ENCODE measurements around the gene TIGD1. TPM values are rescaled to one million over a fixed set of nuclear protein-coding genes. Genes with fewer than 3 reads are reported as not detected.
A peak's percentile ranks its signal among the peaks of the same experiment; 100 is the strongest.

Gene TIGD1
- total RNA-seq, 5 donors from 2014 or later (not counting 1 experiment from before 2014, with no cell fraction given) = 15.6 to 20.4 (median 16.9) TPM

DNA sequence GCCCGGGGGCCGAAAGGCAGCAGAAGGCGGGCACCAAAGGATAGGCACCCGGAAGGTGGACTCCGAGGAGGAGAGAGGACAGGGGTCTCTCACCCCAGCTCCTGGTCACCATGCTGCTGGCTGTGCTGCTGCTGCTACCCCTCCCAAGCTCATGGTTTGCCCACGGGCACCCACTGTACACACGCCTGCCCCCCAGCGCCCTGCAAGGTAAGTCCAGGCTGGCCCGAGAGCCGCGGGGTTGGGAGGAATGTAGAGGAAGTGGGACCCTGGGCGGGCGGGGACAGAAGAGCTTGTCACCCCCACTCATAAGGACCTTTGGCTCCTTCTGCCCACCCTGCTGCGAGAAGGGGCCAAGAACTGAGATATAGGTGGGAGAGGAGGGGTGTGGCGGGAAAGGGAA lies 29.9 kb downstream of the TIGD1 start:
- Mint-ChIP-seq H3K9me3 (no peaks in the 10 kb centered on the region), H3K27ac (no peak overlapping the region), H3K27me3 (peaks cover 22 to 47% of the 10 kb centered on the region in 2 donors), H3K4me3 (peak overlapping the region in 1 of 3 donors; percentile 30), H3K4me1 (peaks cover 0 to 10% (median 8%) of the 10 kb centered on the region in 3 donors), H3K36me3 (no peaks in the 10 kb centered on the region)
- peaks cover 0 to 28% of the 10 kb centered on the region in 2 experiments for H3K4me1 ChIP-seq (ENCODE audit: control insufficient read depth in 1 of 2, extremely low read depth in 1 of 2, insufficient read depth in 2 of 2, low read length in 2 of 2)
- H3K9me3 ChIP-seq = no peaks in the 10 kb centered on the region
- peaks cover 0 to 76% of the 10 kb centered on the region in 2 experiments for H3K27me3 ChIP-seq (replicated peaks in 1 of 2; ENCODE audit: control insufficient read depth in 2 of 2, extremely low read depth in 1 of 2, insufficient read depth in 2 of 2, low read length in 1 of 2)
- H3K4me3 ChIP-seq (ENCODE audit: control insufficient read depth in 1 of 2, extremely low read depth in 1 of 2, low read length in 1 of 2) = no peak overlapping the region
- 72% methylated on average over 6 of the region's 15 CpGs for WGBS (ENCODE audit: insufficient coverage)
- ATAC-seq (replicated peaks in 1 of 4) (no peak), DNase-seq (no peak)
- no peaks in the 10 kb centered on the region for H3K36me3 ChIP-seq (ENCODE audit: control insufficient read depth in 2 of 2, extremely low read depth in 1 of 2, insufficient read depth in 1 of 2, low read length in 1 of 2)
- no peak overlapping the region for H3K27ac ChIP-seq (ENCODE audit: low read length)
- POLR2A ChIA-PET = interaction anchor here in 1 of 2 donors (0.6 kb wide), 1 partner anchor 49 kb away, joined by 5 read pairs; no protein-coding TSS in a partner anchor
- CTCF ChIA-PET = interaction anchor here (0.6 to 0.9 kb wide), 2 partner anchors 14 to 32 kb away, joined by 3 to 6 read pairs; no protein-coding TSS in a partner anchor

DNA sequence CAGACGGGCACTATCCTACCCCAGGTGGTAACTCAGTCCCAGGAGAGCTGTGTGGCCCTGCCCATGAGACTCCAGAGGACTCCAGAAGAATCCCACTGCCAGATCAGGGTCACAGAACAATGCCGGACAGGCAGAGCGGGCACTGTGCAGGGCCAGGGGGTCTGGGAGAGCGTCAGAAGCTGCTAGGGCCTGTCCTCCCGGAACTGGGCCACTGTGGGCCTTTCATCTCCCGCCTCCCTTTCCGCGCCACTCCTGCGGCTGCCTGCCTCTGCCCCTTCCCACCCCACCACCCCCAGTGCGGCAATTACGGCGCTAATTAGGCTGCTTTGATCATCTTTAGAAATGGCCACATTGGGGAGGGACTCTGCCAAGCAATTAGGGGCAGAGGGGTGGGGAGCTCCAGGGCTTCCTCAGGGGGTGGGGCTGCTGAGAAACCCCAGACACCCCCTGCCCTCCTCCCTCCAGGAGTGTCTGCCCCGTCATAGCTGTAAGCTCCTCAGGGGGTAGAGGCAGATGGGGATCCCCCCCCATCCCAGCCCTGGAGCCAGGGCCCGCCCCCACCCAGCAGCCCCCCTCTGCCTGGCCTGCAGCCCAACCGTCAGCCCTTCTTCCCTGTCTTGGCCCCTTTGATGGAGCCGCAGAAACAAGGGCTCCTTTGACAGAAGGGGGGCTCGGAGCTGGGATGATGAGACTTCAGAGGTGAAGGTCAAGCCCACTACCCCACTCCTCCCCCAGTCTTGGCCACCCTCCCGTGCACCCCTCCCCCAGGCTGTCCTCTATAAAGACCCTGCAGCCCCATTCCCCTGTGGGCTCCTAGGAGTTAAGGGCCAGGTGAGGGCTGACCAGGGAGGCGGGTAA lies 30.5 kb downstream of the TIGD1 start, which contains the start of gene PRSS56:
PRSS56 (plus strand) TSS at position 808 of the 858 bp plus-strand sequence. CDS start 211 bp downstream, outside the sequence.
- H3K9me3 Mint-ChIP-seq = no peaks in the 10 kb centered on the region
- H3K27ac Mint-ChIP-seq = no peak within 1 kb of the TSS
- peaks cover 0 to 28% of the 10 kb centered on the region in 2 experiments for H3K4me1 ChIP-seq (ENCODE audit: control insufficient read depth in 1 of 2, extremely low read depth in 1 of 2, insufficient read depth in 2 of 2, low read length in 2 of 2)
- CTCF ChIA-PET = interaction anchor here in 1 of 2 donors (0.9 kb wide), 1 partner anchor 32 kb away, joined by 6 read pairs; no protein-coding TSS in a partner anchor
- H3K36me3 ChIP-seq (ENCODE audit: control insufficient read depth in 2 of 2, extremely low read depth in 1 of 2, insufficient read depth in 1 of 2, low read length in 1 of 2) = no peaks in the 10 kb centered on the region
- WGBS (ENCODE audit: insufficient coverage) = 81% methylated on average over 9 of the region's 19 CpGs
- POLR2A ChIA-PET = interaction anchor here in 1 of 2 donors (0.6 kb wide), 1 partner anchor 50 kb away, joined by 5 read pairs; no protein-coding TSS in a partner anchor
- no peaks in the 10 kb centered on the region for H3K9me3 ChIP-seq
- H3K4me3 ChIP-seq (ENCODE audit: control insufficient read depth in 1 of 2, extremely low read depth in 1 of 2, low read length in 1 of 2) = no peak within 1 kb of the TSS
- no peak for ATAC-seq (replicated peaks in 1 of 4)
- peaks cover 22 to 47% of the 10 kb centered on the region in 2 donors for H3K27me3 Mint-ChIP-seq
- H3K4me3 Mint-ChIP-seq = peak within 1 kb of the TSS in 1 of 3 donors; percentile 63
- H3K27ac ChIP-seq (ENCODE audit: low read length) = no peak within 1 kb of the TSS
- H3K4me1 Mint-ChIP-seq = peaks cover 0 to 10% (median 8%) of the 10 kb centered on the region in 3 donors
- DNase-seq = no peak
- H3K27me3 ChIP-seq (replicated peaks in 1 of 2; ENCODE audit: control insufficient read depth in 2 of 2, extremely low read depth in 1 of 2, insufficient read depth in 2 of 2, low read length in 1 of 2) = peaks cover 0 to 70% of the 10 kb centered on the region in 2 experiments
- H3K36me3 Mint-ChIP-seq = no peaks in the 10 kb centered on the region

- Histone ChIP-seq H3K9me3 (no peaks in the 10 kb centered on the region), H3K4me3 (ENCODE audit: control insufficient read depth in 1 of 2, extremely low read depth in 1 of 2, low read length in 1 of 2) (no peak overlapping the region), H3K36me3 (ENCODE audit: control insufficient read depth in 2 of 2, extremely low read depth in 1 of 2, insufficient read depth in 1 of 2, low read length in 1 of 2) (no peaks in the 10 kb centered on the region), H3K27ac (ENCODE audit: low read length) (no peak overlapping the region), H3K4me1 (ENCODE audit: control insufficient read depth in 1 of 2, extremely low read depth in 1 of 2, insufficient read depth in 2 of 2, low read length in 2 of 2) (peaks cover 0 to 23% of the 10 kb centered on the region in 2 experiments), H3K27me3 (replicated peaks in 1 of 2; ENCODE audit: control insufficient read depth in 2 of 2, extremely low read depth in 1 of 2, insufficient read depth in 2 of 2, low read length in 1 of 2) (peaks cover 0 to 61% of the 10 kb centered on the region in 2 experiments)
- WGBS (ENCODE audit: insufficient coverage) = 55% methylated on average over 4 of the region's 6 CpGs
- POLR2A ChIA-PET = no interaction called here
- no peak for ATAC-seq (replicated peaks in 1 of 4)
- Mint-ChIP-seq H3K27ac (no peak overlapping the region), H3K9me3 (no peaks in the 10 kb centered on the region), H3K27me3 (peaks cover 22 to 40% of the 10 kb centered on the region in 2 donors), H3K36me3 (no peaks in the 10 kb centered on the region), H3K4me3 (no peak overlapping the region), H3K4me1 (peaks cover 0 to 8% (median 8%) of the 10 kb centered on the region in 3 donors)
- no peak for DNase-seq
- CTCF ChIA-PET = no interaction called here
Measured at GRCh38 chr2:232518844-232519243, 31.5 kb downstream of the TIGD1 start.

GRCh38 chr2:232516551-232516950 lies 33.8 kb downstream of the TIGD1 start:
- no peak overlapping the region for H3K27ac Mint-ChIP-seq
- no peaks in the 10 kb centered on the region for H3K9me3 Mint-ChIP-seq
- POLR2A ChIA-PET = interaction anchor here in 1 of 2 donors (0.6 kb wide), 1 partner anchor 813 kb away, joined by 3 read pairs; no protein-coding TSS in a partner anchor
- 100% methylated on average over 2 of the region's 3 CpGs for WGBS (ENCODE audit: insufficient coverage)
- Histone ChIP-seq H3K9me3 (no peaks in the 10 kb centered on the region), H3K4me3 (ENCODE audit: control insufficient read depth in 1 of 2, extremely low read depth in 1 of 2, low read length in 1 of 2) (no peak overlapping the region), H3K27ac (ENCODE audit: low read length) (no peak overlapping the region), H3K27me3 (replicated peaks in 1 of 2; ENCODE audit: control insufficient read depth in 2 of 2, extremely low read depth in 1 of 2, insufficient read depth in 2 of 2, low read length in 1 of 2) (peaks cover 0 to 59% of the 10 kb centered on the region in 2 experiments), H3K36me3 (ENCODE audit: control insufficient read depth in 2 of 2, extremely low read depth in 1 of 2, insufficient read depth in 1 of 2, low read length in 1 of 2) (no peaks in the 10 kb centered on the region), H3K4me1 (ENCODE audit: control insufficient read depth in 1 of 2, extremely low read depth in 1 of 2, insufficient read depth in 2 of 2, low read length in 2 of 2) (peaks cover 0 to 2% of the 10 kb centered on the region in 2 experiments)
- H3K4me3 Mint-ChIP-seq = no peak overlapping the region
- no peaks in the 10 kb centered on the region for H3K36me3 Mint-ChIP-seq
- DNase-seq (no peak), ATAC-seq (replicated peaks in 1 of 4) (no peak)
- CTCF ChIA-PET = interaction anchor here in 1 of 2 donors (0.5 kb wide), 1 partner anchor 609 kb away, joined by 5 read pairs; no protein-coding TSS in a partner anchor
- peaks cover 15 to 36% of the 10 kb centered on the region in 2 donors for H3K27me3 Mint-ChIP-seq
- H3K4me1 Mint-ChIP-seq = peaks cover 0 to 2% (median 2%) of the 10 kb centered on the region in 3 donors

DNA sequence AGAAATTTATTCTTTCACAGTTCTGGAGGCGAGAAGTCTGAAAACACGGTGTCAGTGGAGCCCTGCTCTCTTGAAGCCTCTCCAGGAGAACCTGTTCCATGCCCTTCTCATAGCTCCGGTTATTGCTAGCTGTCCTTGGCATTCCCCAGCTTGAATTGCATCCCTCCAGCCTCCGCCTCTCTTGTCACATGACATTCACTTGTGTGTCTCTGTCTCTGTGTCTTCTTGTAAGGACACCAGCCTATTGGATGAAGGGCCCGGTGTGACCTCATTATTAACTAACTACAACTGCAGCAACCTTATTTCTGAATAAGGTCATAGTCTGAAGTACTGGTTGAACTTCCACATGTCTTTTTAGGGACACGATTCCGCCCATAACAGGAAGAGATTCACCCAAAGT lies 34.7 kb downstream of the TIGD1 start:
- H3K4me3 ChIP-seq (ENCODE audit: control insufficient read depth in 1 of 2, extremely low read depth in 1 of 2, low read length in 1 of 2) = no peak overlapping the region
- H3K4me3 Mint-ChIP-seq = no peak overlapping the region
- ATAC-seq (replicated peaks in 1 of 4) (no peak), DNase-seq (no peak)
- CTCF ChIA-PET = no interaction called here
- H3K36me3 ChIP-seq (ENCODE audit: control insufficient read depth in 2 of 2, extremely low read depth in 1 of 2, insufficient read depth in 1 of 2, low read length in 1 of 2) = no peaks in the 10 kb centered on the region
- no peaks in the 10 kb centered on the region for H3K4me1 ChIP-seq (ENCODE audit: control insufficient read depth in 1 of 2, extremely low read depth in 1 of 2, insufficient read depth in 2 of 2, low read length in 2 of 2)
- H3K27ac ChIP-seq (ENCODE audit: low read length) = no peak overlapping the region
- H3K27me3 Mint-ChIP-seq = peaks cover 11 to 29% of the 10 kb centered on the region in 2 donors
- H3K9me3 Mint-ChIP-seq = no peaks in the 10 kb centered on the region
- H3K9me3 ChIP-seq = no peaks in the 10 kb centered on the region
- POLR2A ChIA-PET = interaction anchor here in 1 of 2 donors (0.6 kb wide), 1 partner anchor 814 kb away, joined by 3 read pairs; no protein-coding TSS in a partner anchor
- no peaks in the 10 kb centered on the region for H3K36me3 Mint-ChIP-seq
- H3K27ac Mint-ChIP-seq = no peak overlapping the region
- WGBS (ENCODE audit: insufficient coverage) = 67% methylated on average over 5 of the region's 7 CpGs
- H3K4me1 Mint-ChIP-seq = no peaks in the 10 kb centered on the region
- peaks cover 0 to 52% of the 10 kb centered on the region in 2 experiments for H3K27me3 ChIP-seq (replicated peaks in 1 of 2; ENCODE audit: control insufficient read depth in 2 of 2, extremely low read depth in 1 of 2, insufficient read depth in 2 of 2, low read length in 1 of 2)

- H3K27me3 Mint-ChIP-seq = peaks cover 11 to 22% of the 10 kb centered on the region in 2 donors
- 78% methylated on average over 2 of the region's 5 CpGs for WGBS (ENCODE audit: insufficient coverage)
- no peak overlapping the region for H3K4me3 ChIP-seq (ENCODE audit: control insufficient read depth in 1 of 2, extremely low read depth in 1 of 2, low read length in 1 of 2)
- H3K4me1 Mint-ChIP-seq = no peaks in the 10 kb centered on the region
- H3K27ac Mint-ChIP-seq = no peak overlapping the region
- no peaks in the 10 kb centered on the region for H3K36me3 Mint-ChIP-seq
- POLR2A ChIA-PET = no interaction called here
- H3K27ac ChIP-seq (ENCODE audit: low read length) = no peak overlapping the region
- H3K27me3 ChIP-seq (replicated peaks in 1 of 2; ENCODE audit: control insufficient read depth in 2 of 2, extremely low read depth in 1 of 2, insufficient read depth in 2 of 2, low read length in 1 of 2) = peaks cover 0 to 29% of the 10 kb centered on the region in 2 experiments
- H3K9me3 Mint-ChIP-seq = no peaks in the 10 kb centered on the region
- H3K9me3 ChIP-seq = no peaks in the 10 kb centered on the region
- CTCF ChIA-PET = no interaction called here
- no peak overlapping the region for H3K4me3 Mint-ChIP-seq
- H3K36me3 ChIP-seq (ENCODE audit: control insufficient read depth in 2 of 2, extremely low read depth in 1 of 2, insufficient read depth in 1 of 2, low read length in 1 of 2) = no peaks in the 10 kb centered on the region
- ATAC-seq (replicated peaks in 1 of 4) (no peak), DNase-seq (no peak)
- H3K4me1 ChIP-seq (ENCODE audit: control insufficient read depth in 1 of 2, extremely low read depth in 1 of 2, insufficient read depth in 2 of 2, low read length in 2 of 2) = no peaks in the 10 kb centered on the region
Measured at GRCh38 chr2:232513353-232513752, 37.0 kb downstream of the TIGD1 start.
